ENCODE data around the gene MANEAL.

The MANEAL gene

GRCh38 chr1:37814252-37814651, 20.6 kb downstream of the MANEAL start:
- no peak overlapping the region for H3K4me3 ChIP-seq (ENCODE audit: low read depth, low read length)
- no peak for TF ChIP-seq CTCF (IDR thresholded peaks at IDR 0.05; ENCODE audit: borderline replicate concordance, insufficient read depth, low read depth, low read length)

GRCh38 chr1:37817481-37817880, 23.8 kb downstream of the MANEAL start:
- no peak for TF ChIP-seq CTCF (IDR thresholded peaks at IDR 0.05; ENCODE audit: borderline replicate concordance, insufficient read depth, low read depth, low read length)
- no peak overlapping the region for H3K4me3 ChIP-seq (ENCODE audit: low read depth, low read length)

- TF ChIP-seq CTCF (IDR thresholded peaks at IDR 0.05; ENCODE audit: borderline replicate concordance, insufficient read depth, low read depth, low read length): no peak
- H3K4me3 ChIP-seq (ENCODE audit: low read depth, low read length): no peak overlapping the region
Measured at GRCh38 chr1:37821481-37821880, 27.8 kb downstream of the MANEAL start.

GRCh38 chr1:37822906-37823815, 29.5 kb downstream of the MANEAL start:
- no peak for TF ChIP-seq CTCF (IDR thresholded peaks at IDR 0.05; ENCODE audit: borderline replicate concordance, insufficient read depth, low read depth, low read length)
- no peak overlapping the region for H3K4me3 ChIP-seq (ENCODE audit: low read depth, low read length)

GRCh38 chr1:37824001-37824400, 30.4 kb downstream of the MANEAL start:
- no peak for TF ChIP-seq CTCF (IDR thresholded peaks at IDR 0.05; ENCODE audit: borderline replicate concordance, insufficient read depth, low read depth, low read length)
- no peak overlapping the region for H3K4me3 ChIP-seq (ENCODE audit: low read depth, low read length)

- TF ChIP-seq CTCF (IDR thresholded peaks at IDR 0.05; ENCODE audit: borderline replicate concordance, insufficient read depth, low read depth, low read length): no peak
- no peak overlapping the region for H3K4me3 ChIP-seq (ENCODE audit: low read depth, low read length)
Measured at GRCh38 chr1:37825506-37825905, 31.9 kb downstream of the MANEAL start.

Data from GM12875 (cell line).